Endothelial cell of umbilical vein (primary cell): ENCODE data around the gene PGAM2. TPM values are rescaled to one million over a fixed set of nuclear protein-coding genes. Genes with fewer than 3 reads are reported as not detected.

Source experiments
- BruUV-seq: library from RNA; stranded (reverse); fragments of 400-500 nt; replicated peaks from 2 replicates; lab custom pipeline; 2021; lab: Mats Ljungman, UMichigan
- CTCF ChIA-PET: fragments of 300-600, 350-600 bp; sonication (Branson Sonifier 250); formaldehyde crosslinking; loops from one replicate; lab custom pipeline; 2021; ENCODE audit warnings: antibody characterized with exemption, inconsistent platforms; lab: Charles Lee
- POLR2A ChIA-PET: fragments of 300-600, 350-600 bp; sonication (Branson Sonifier 250); formaldehyde crosslinking; loops from one replicate; lab custom pipeline; 2021; ENCODE audit warnings: antibody characterized with exemption, inconsistent platforms; lab: Charles Lee
- DNase-seq: peaks from one replicate; pipeline ENCODE4 v3.0.0-alpha.2; 2011; ENCODE audit warnings: low read depth, low spot score
- FAIRE-seq: peaks from 2 replicates; lab custom pipeline; 2011; peaks lifted over from hg19 to GRCh38; lab: Jason Lieb, UNC
- H2AFZ ChIP-seq: 2 replicates; pipeline ENCODE4 v1.6.0; 2012; ENCODE audit warnings: low read depth, low read length, control low read depth, inconsistent platforms
- H3K27ac ChIP-seq: 2 replicates; pipeline ENCODE4 v1.5.1; 2011; ENCODE audit warnings: low read depth, mild to moderate bottlenecking, control low read depth, low read length, moderate library complexity; ENCODE audit not compliant: insufficient read depth
- H3K27me3 ChIP-seq, 2 experiments: 2 replicates each; pipeline versions ENCODE4 v1.6.0 to v1.6.1; 2011; ENCODE audit warnings: low read length in 2 of 2, mixed read lengths in 1 of 2; ENCODE audit not compliant: control insufficient read depth in 2 of 2, insufficient read depth in 2 of 2
- H3K36me3 ChIP-seq, 2 experiments: 2 replicates in 1 of 2; 3 replicates in 1 of 2; pipeline ENCODE4 v1.5.1; 2011; ENCODE audit warnings: low read length in 2 of 2, mild to moderate bottlenecking in 1 of 2, moderate library complexity in 1 of 2; ENCODE audit not compliant: control insufficient read depth in 2 of 2, insufficient read depth in 2 of 2; ENCODE audit errors: extremely low read depth in 1 of 2
- H3K4me1 ChIP-seq: 3 replicates; pipeline ENCODE4 v1.5.1; 2011; ENCODE audit warnings: mild to moderate bottlenecking, low read length; ENCODE audit not compliant: control insufficient read depth, insufficient read depth; ENCODE audit errors: extremely low read depth
- H3K4me2 ChIP-seq: 2 replicates; pipeline ENCODE4 v1.6.1; 2011; ENCODE audit warnings: low read length, control low read depth, mixed read lengths; ENCODE audit not compliant: insufficient read depth
- H3K4me3 ChIP-seq, 3 experiments: fragments of 200-600 bp in 1 of 3; sonication (generic), shearing (Covaris generic) in 1 of 3; replicated peaks in 1 of 3; 2 replicates each; pipeline ENCODE4 v1.5.1; 2011 to 2016; ENCODE audit warnings: control low read depth in 3 of 3, low read length in 3 of 3, mild to moderate bottlenecking in 2 of 3, inconsistent platforms in 1 of 3, low read depth in 1 of 3, moderate library complexity in 1 of 3; ENCODE audit not compliant: insufficient read depth in 1 of 3
- H3K79me2 ChIP-seq: 2 replicates; pipeline ENCODE4 v1.6.0; 2012; ENCODE audit warnings: low read length, inconsistent platforms; ENCODE audit not compliant: control insufficient read depth, insufficient read depth
- H3K9ac ChIP-seq: replicated peaks from 2 replicates; pipeline ENCODE3; 2011; ENCODE audit warnings: low read length, control low read depth; ENCODE audit not compliant: insufficient read depth; ENCODE audit errors: extremely low read depth
- H3K9me1 ChIP-seq: replicated peaks from 3 replicates; pipeline ENCODE4 v1.6.0; 2011; ENCODE audit warnings: mild to moderate bottlenecking, low read length; ENCODE audit not compliant: control insufficient read depth, insufficient read depth; ENCODE audit errors: extremely low read depth
- H3K9me3 ChIP-seq: replicated peaks from 2 replicates; pipeline ENCODE4 v1.5.1; 2012; ENCODE audit warnings: low read length, inconsistent platforms; ENCODE audit not compliant: control insufficient read depth, insufficient read depth
- H4K20me1 ChIP-seq: replicated peaks from 2 replicates; pipeline ENCODE3; 2011; ENCODE audit warnings: mild to moderate bottlenecking, low read length; ENCODE audit not compliant: control insufficient read depth, insufficient read depth; ENCODE audit errors: extremely low read depth
- CTCF ChIP-seq, 2 donors: IDR thresholded peaks; 1 replicate in 1 of 2; 2 replicates in 1 of 2; pipeline ENCODE4 v1.5.1; 2011; ENCODE audit warnings: low read length in 2 of 2, mild to moderate bottlenecking in 2 of 2, moderate library complexity in 2 of 2, control low read depth in 1 of 2, inconsistent platforms in 1 of 2, low read depth in 1 of 2; ENCODE audit not compliant: insufficient read depth in 1 of 2; ENCODE audit errors: extremely low read depth in 1 of 2
- EZH2 ChIP-seq: IDR thresholded peaks from 2 replicates; pipeline ENCODE4 v1.6.1; 2012; ENCODE audit warnings: borderline replicate concordance, low read depth, mild to moderate bottlenecking, moderate library complexity, low read length, inconsistent platforms; ENCODE audit not compliant: severe bottlenecking
- FOS ChIP-seq: IDR thresholded peaks from 2 replicates; pipeline ENCODE4 v1.6.1; 2011; ENCODE audit warnings: mild to moderate bottlenecking, low read length, moderate library complexity, borderline replicate concordance; ENCODE audit not compliant: insufficient read depth
- GATA2 ChIP-seq: IDR thresholded peaks from 2 replicates; pipeline ENCODE4 v1.7.0; 2011; ENCODE audit warnings: low read depth, mild to moderate bottlenecking, moderate library complexity, mixed read lengths, low read length; ENCODE audit not compliant: insufficient read length, insufficient read depth
- JUN ChIP-seq: IDR thresholded peaks from 2 replicates; pipeline ENCODE4 v1.6.1; 2011; ENCODE audit warnings: borderline replicate concordance, low read depth; ENCODE audit not compliant: insufficient read length, insufficient read depth
- MAX ChIP-seq: IDR thresholded peaks from 2 replicates; pipeline ENCODE4 v1.6.1; 2011; ENCODE audit not compliant: insufficient read depth, insufficient read length
- MYC ChIP-seq: IDR thresholded peaks from one replicate; pipeline ENCODE4 v1.6.1; 2011; ENCODE audit warnings: mild to moderate bottlenecking, low read depth, low read length
- POLR2A ChIP-seq: IDR thresholded peaks from 2 replicates; pipeline ENCODE4 v1.6.1; 2012; ENCODE audit warnings: low read depth, mild to moderate bottlenecking, control low read depth, low read length
- POLR2AphosphoS5 ChIP-seq: IDR thresholded peaks from 2 replicates; pipeline ENCODE4 v1.6.1; 2012; ENCODE audit warnings: low read depth, mild to moderate bottlenecking, control low read depth, low read length, moderate library complexity; ENCODE audit not compliant: insufficient read depth
- dilution Hi-C: fragments of 300-500 bp; cut with MboI; formaldehyde crosslinking; loops from one replicate; pipeline ENCODE4 v1.15.0; 2019; ENCODE audit warnings: low sequenced_read_pairs; ENCODE audit not compliant: extremely low pct_ligation_motif_present
- intact Hi-C: fragments of 100-400 bp; cut with micrococcal nuclease; formaldehyde crosslinking; loops from one replicate; pipeline ENCODE4 v1.10.0; 2022
- polyA plus RNA-seq, 4 experiments: library from polyadenylated mRNA; depleted of rRNA in 3 of 4; stranded (reverse) in 3 of 4; unstranded in 1 of 4; fragments of >200 nt; gene quantifications; 2 replicates each; pipeline versions ENCODE4 v1.2.1 to v1.2.3, GENCODE V29; 2011 to 2012; ENCODE audit warnings: missing spikeins in 1 of 4
- total RNA-seq: library from RNA; stranded (reverse); gene quantifications from 2 replicates; pipeline ENCODE4 v1.2.3, GENCODE V29; 2021

Gene PGAM2
- total and polyA plus RNA-seq, 2 donors (not counting 3 experiments of a cell fraction or from before 2014, with no cell fraction given), result 0.19 TPM; not detected in 1

GRCh38 chr7:44074349-44074695, 9.0 kb upstream of the PGAM2 start:
- FAIRE-seq (no peak), DNase-seq (no peak)
- TSS peak; percentile 88 for BruUV-seq
- Histone ChIP-seq H3K9ac (peak overlapping the region; percentile 57), H3K79me2 (no peaks in the 10 kb centered on the region), H3K27ac (peak overlapping the region; percentile 95), H2AFZ (peak overlapping the region; percentile 30), H3K36me3 (peaks cover 0 to 19% of the 10 kb centered on the region in 2 experiments), H4K20me1 (no peaks in the 10 kb centered on the region), H3K9me3 (no peaks in the 10 kb centered on the region), H3K9me1 (no peaks in the 10 kb centered on the region), H3K4me3 (no peak overlapping the region), H3K4me1 (peaks cover 27% of the 10 kb centered on the region), H3K27me3 (no peaks in the 10 kb centered on the region), H3K4me2 (peak overlapping the region; percentile 23)
- intact Hi-C loops, result loop anchor here (5.0 kb wide), 2 partner anchors 183 to 418 kb away; partner anchors contain the start of gene NUDCD3
- ChIA-PET CTCF (interaction anchor here (1.3 kb wide), 2 partner anchors 9 to 15 kb away, joined by 3 to 4 read pairs; partner anchors contain the start of gene PGAM2), POLR2A (no interaction called here)
- dilution Hi-C loops, result no loop called here
- no peak for TF ChIP-seq POLR2AphosphoS5
- no peak for TF ChIP-seq MAX
- no peak for TF ChIP-seq POLR2A
- no peak for TF ChIP-seq JUN
- TF ChIP-seq EZH2, result no peak
- TF ChIP-seq MYC, result no peak
- no peak for TF ChIP-seq CTCF (IDR thresholded peaks at IDR 0.05; ENCODE audit: extremely low read depth in 1 of 2, insufficient read depth in 1 of 2, low read depth in 1 of 2, low read length in 2 of 2)
- TF ChIP-seq GATA2, result no peak
- TF ChIP-seq FOS, result no peak
